Daoy (cell line): Measurements from ENCODE around the gene DENND1A. TPM values are rescaled to one million over a fixed set of nuclear protein-coding genes. Genes with fewer than 3 reads are reported as not detected.
A peak's percentile ranks its signal among the peaks of the same experiment; 100 is the strongest.

ENCODE experiments used
- DNase-seq: peaks from one replicate; pipeline ENCODE4 v3.0.0-alpha.2; 2015; ENCODE audit warnings: low read depth
- total RNA-seq: library from RNA; depleted of rRNA; stranded (reverse); fragments of >200 nt; shearing (Covaris generic); gene quantifications from 2 replicates; pipeline ENCODE4 v1.2.3, GENCODE V29; 2014

Gene DENND1A
- total RNA-seq, 1 experiment from 2014 or later: 9.9 TPM

DNA sequence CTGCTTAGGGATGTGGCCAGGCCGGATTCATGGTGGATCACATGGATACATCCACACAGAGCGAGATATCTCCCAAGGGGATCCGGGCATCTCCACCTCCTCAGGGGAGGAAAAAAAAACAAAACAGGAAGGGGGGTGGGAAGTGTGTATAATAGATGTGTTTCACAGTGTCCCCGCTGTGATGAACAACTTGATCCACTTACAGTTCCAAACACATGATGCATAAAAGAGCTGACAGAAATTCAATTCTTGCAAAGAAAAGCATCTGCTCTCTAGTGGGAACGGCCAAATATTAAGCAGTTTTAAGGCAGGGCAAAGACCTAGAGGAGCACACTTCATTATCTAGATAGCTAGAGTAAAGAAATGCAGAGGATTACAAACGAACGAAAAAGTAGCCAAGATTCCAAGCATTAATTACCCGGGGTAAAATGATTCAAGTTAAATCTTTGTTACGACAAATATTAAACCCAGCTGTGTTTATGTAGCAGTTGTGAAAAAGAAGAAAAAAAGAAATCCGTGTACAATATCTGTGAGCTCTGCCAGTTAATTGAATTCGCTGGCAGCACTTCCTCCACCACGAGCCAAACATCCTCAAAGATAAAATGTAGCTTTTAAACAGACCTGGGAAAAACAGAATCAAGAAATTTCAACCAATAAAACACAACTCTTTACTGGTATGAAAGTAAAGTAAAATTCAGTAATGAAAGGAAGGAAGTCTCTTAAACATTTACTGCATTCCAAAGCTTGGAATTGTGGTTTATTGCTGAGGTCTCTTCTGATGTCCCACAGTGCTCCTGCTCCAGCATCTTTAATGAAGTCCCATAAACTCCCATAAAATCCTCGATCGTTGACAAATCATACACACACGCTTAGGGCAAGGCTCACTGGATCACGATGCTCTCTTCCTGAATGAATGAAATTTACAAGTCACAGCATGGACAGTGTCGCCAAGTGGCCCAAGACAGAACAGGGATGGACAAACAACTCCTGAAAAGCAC is 360.9 kb downstream of the DENND1A start:
- peak; percentile 20 for DNase-seq

DNA sequence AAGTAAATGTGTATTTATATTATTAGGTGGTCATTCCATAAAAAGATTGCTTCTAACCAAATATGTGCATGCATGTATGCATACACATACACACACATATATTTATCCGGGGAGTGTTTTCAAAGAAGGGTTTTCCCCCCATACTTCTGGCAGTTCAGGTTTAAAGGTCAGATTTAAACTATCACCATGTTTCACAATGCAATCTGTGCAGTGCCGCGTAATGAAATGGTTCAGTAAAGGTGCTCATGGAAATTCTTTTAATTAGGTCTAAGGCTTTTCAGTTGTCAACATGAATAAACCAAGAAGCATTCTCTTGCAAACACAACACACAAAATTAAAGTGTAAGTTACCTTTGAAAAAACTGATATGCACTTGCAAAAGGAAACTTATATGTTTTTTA is 362.9 kb downstream of the DENND1A start:
- DNase-seq: no peak

DNA sequence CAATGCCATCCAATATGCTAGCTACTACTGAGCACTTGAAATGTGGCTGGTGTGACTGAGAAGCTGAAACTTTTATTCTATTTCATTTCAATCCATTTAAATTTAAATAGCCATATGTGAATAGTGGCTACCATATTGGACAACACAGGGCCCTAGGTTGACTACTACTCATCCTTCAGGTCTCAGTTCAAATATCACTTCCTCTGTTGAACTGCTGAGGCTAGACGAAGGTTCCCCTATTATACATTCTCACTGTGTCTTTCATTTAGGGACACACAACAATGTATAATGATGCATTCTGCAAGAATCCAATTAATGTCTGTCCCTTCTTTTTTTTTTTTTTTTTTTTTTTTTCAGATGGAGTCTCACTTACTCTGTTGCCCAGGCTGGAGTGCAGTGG is 365.3 kb downstream of the DENND1A start:
- no peak for DNase-seq

DNA sequence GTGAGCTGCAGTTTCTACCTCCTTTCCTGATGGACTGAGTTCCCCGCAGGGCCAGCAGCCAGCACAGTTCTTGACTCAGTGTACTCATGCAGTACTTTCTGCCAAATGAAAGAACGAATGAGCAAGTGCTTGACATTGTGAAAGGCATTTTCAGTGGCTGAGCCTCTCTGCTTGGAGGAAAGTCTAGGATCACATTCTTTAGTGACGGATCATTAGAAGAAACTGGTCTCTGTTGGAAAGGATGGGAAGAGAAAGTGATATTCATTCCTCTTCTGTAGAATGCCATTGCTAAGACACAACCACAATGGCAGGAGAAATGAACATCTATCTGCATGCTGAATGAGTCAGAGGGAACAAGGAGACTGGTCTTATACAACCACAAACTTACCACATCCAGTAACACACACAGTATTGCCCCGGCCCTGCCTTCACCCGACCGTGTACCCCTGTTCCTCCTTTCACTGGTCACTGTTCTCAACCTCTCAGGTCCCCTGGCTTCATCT is 367.0 kb downstream of the DENND1A start:
- peak; percentile 62 for DNase-seq

DNA sequence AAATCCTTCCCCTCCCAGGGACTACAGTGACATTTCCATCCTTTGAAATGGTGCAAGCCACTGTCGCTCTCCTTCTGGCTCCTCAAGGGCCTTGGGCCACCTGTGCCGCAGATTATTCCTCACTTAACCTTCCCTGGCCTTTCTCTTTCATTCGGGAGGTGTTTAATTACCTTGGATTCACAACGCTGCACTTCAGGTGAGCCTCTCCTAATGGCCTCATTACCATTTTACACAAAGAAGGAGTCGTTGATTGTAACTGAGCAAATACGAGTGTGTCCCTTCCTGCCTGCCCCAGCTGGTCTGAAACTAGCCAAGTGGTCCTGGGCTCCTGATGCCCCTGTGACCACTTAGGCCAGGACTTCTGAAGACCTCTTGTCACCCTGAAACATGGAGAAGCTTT is 368.9 kb downstream of the DENND1A start:
- no peak for DNase-seq

DNA sequence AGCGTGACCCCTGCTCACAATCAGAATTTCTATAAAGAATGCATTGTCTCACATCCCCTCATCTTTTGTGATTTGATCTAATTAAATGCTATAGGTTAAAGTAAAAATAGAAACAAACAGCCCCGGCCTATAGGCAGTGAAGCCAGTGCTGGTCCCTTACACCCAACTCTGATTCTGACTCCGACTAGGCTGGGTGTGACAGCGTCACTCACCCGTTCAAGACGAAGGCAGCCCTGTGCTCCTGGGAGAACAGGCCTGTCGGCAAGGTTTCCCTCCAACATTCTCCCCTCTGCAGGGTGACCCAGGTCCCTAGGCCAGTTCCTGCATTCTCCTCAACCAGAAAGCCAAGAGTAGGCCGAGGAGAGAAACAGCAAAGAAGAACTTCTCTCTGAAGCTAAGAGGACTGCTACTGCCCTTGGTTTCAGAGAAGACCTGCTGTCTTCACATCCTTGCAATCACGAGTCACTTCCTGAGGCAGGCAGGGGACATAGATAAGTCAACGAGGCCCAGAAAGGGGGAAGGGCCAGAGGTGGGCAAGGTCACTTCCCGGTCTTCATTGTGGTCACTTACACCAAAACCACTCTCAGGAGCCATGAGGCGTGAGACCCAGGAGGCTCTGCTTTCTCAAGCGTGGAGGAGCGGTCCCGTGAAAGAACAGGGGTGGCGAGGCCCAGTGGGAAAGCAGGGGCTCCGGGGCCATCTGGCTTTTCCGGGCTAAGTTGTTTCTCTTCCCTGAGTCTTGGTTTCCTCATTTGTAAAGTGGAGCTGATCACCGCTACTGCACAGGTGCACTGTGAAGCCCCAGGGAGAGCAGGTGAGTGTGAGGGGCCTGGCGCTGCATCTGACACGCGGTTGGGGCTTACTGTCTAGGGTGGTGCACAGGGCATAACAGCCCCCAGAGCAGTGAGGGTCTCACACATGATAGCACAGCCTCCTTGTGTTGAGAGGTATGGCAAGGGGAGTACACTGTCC is 373.2 kb downstream of the DENND1A start:
- no peak for DNase-seq

DNA sequence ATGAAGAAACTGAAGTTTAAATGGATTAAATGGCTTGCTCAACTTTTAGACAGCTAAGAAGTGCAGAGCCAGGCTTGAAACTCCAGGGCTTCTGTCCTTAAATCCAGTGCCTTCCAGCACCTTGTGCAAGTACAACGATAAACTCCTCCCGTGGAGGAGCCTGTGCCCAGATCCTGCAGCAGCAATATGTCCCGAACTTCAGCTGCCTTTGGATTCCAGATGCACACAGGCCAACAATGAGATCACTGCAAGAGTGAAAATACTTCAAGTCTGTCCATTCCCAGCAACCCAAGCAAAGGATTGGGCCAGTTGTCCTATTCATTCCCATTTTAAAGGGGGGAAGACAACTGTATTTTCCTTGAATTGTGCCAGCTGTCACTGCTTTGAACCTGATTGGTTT is 374.3 kb downstream of the DENND1A start:
- no peak for DNase-seq

DNA sequence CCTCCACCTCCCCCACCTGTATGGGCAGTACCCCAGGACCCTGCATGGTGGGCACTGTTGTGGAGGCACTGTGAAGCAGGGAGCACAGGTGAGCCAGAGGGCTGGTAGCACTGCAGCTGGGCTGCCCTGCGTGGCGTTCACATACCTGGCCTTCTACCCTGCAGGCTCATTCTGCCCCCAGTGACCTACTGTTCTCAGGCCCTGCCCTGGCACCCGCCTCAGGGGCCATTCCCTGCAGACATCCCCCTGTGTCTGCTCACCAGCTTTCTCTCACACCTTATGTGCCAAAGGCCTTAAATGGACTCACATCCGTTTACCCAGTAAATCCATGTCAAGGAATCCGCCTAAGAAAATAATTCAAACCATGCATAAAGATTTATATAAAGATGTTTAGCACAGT is 377.4 kb downstream of the DENND1A start:
- no peak for DNase-seq

DNA sequence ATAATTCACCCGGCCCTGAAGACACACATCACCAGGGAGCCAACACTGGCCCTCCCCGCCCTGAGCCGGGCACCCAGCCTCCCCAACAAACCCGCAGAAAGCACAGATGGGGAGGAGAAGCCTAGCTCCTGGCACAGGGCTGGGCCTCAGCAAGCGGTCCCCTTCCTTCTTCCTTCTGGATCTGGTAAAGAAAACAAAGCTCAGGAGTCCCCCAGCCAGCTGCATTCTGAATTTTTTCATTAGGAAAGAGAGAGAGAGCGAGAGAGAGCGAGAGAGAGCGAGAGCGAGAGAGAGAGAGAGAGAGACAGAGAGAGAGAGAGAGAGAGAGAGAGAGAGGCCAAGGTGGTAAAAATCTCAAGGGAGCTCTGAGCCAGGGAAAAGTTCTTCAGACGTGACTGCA is 378.2 kb downstream of the DENND1A start:
- no peak for DNase-seq

DNA sequence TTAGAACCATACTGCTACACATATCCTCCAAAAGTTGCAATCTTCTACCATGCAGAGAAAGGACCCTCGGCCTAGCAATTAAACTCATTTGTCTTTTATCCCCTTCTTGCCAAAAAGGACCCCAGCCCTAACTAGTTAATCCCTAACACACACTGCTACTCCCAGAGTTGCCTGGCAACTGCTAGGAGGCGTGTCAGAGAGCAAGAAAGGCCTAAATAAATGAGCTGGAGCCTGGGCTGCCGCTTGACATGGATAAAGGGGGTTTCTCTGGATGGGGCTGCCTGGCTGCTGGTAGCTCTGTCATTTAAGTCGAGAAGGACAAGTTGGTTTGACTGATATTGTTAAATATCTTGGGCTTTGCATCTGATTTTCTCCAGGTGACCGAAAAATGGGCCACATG is 379.1 kb downstream of the DENND1A start:
- no peak for DNase-seq

DNA sequence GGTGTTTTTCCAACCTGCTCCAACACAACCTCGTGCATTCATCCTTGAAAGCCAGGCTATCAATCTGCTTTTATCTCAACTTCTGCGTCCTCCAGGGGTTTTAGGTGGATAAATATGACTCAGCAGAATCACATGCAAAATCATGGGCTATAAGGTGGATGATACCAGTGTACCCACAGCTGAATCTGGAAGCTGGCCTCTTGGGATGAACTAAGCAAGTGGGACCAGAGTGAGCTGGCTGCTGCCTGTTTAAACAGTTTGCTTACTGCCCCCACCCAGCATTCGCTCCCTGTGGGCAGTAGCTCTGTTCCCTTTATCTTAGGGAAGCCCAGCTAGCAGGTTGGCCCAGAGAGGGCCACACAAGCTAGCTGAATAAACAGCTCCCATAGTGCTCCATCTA is 379.9 kb downstream of the DENND1A start:
- DNase-seq: no peak

DNA sequence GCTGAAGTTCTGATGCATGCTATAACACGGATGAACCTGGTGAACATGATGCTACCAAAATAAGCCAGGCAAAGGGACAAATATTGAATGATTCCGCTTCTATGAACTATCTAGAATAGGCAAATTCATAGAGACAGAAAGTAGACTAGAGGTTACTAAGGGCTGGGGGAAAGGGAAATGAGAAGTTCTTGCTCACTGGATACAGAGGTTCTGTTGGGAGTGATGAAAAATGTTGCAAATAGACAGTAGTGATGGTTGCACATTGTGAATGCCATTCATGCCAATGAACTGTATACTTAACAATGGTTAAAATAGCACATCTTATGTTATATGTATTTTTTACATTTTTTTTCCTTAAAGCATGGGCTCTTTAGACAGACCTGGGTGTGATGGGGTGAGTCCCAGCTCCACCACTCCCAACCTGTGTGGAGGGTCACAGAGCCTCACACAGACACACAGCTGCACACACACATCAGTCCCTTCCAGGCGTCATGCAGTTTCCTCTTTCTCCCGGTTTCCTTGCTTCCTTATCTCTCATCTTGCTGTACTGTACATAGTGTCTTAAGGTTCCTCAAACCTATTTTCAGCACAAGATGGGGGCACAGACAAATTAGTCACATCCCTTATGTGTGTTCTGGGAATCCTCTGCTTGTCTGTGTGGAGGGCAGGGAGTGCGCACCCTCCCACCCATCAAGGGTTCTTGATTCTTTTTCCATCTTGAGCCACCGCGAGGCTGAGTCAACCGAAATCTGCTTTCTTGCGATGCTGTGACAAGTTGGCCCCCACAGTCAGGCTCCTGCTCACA is 381.0 kb downstream of the DENND1A start:
- DNase-seq: no peak

DNA sequence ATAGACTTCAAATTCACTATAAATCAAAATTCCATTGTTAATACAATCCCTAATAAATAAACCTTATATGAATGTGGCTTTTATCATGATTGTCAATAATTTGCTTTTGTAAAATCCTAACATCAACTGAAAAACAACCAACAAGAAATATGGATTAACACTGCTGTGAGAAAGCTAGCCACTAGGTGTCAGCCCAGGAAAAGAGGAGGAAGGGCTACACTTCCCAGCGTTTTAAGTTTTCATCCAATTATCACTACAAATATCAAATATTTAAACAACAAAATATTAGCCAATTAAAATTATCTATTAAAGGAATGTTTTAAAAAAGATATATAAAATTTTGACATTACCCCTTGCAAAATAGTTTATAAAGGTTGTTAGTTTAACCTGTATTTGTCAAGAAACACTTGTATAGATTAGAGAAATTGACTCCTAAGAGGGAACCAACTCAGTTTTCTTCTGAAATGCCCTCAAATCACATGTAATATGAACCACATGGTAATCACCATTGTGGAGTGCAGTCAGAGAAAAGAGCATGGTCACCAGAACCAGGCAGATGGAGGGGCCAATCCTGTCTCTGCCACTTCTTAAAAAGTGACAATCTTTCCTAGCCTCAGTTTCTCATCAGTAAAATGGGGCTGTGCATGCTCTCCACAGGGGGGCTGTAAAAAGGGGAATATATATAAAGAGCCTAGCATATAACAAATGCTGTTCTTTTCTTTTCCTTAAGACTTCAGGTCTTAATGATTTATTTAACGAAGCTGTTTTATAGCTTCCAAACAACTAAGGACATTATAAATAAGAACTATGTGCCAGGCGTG is 385.7 kb downstream of the DENND1A start:
- DNase-seq: peak; percentile 27

DNA sequence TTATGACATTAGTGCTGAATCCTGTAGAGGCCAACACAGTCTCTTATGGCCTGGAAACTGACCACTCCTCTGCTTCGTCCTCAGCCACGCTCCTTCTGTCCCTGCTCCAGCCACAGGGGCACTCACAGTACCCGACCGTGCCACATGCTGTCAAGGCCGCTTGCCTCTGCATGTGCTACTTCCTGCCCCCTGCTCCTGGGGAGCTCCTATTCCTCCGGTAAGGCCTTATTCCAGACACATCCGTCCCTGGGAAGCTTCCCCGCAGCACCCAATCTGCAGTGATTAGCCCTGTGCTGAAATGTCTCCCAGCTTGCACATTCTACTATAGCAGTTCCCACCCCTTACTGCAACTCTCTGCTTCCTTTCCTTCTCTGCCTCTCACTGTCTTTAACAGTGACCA is 386.4 kb downstream of the DENND1A start:
- no peak for DNase-seq

DNA sequence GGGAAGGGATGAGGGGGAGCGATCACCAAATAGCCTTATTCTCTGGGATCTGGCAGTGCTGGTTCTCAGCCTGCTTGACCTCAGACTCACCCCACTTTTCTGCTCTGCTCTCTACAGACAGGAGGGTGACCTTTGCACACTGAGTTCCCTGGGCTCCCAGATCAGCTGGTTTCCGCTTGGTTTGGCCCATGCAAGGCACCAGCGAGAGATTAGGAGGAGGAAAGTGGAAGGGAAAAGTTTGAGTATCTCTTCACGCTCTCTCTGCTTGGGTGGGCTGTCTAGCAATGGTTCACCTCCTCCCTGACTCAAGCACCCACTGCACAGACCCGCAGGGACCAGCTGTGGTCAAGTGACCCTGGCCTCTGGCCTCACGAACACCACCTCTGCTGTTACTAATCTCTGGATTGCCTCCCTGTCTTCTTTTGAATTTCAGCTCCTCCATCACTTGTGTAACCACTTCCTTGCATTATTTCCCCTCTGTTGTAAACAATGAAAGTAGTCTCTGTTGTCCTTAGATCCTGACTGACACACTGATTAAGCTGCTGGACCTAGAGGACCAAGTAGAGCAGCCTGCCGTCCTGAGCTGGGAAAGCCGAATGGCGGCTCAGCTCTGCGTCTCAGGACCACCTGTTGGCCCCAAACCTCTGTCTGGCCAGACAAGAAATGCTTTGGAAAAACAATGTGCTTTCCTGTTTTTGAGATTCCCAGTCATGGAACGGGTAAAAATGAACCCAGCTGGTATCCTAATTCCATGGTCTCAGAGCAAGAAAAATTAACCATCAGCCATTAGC is 387.3 kb downstream of the DENND1A start:
- no peak for DNase-seq

DNA sequence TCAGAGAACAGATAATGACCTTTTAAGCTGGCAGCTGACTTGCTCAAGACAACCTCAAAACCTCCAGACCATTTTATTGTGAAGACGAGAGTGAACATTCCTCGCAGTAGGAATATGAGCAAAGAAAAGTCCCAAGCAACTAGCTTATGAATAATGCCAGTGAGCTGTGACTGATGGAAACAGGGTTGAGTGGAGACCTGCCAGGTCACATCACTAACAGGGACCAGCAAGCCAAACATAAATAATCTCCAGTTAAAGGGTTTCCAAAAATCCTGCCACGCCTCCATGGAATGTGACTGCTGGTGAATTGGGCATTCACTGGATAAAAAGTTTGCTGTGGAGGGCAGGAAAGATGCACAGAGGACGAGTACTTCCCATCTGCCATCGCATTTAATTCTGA is 388.5 kb downstream of the DENND1A start:
- no peak for DNase-seq

DNA sequence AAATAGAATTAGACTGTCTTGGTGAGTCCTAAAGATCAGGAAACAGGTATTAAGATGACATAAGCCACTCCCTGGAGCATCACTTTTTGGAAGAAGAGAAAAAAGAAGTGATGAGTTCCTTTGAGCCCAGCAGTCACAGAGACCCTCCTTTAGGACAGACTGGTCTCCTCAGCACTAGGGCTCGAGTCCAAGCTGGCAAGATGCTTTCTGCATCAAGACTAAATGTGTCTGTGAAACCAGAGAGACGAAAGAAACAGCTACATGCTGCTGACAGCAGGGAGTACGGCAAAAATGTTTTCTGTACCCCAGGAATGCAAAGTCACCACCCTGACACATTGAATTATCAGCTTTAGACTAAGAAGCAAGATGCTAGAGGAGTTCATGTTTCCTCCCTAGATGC is 389.5 kb downstream of the DENND1A start:
- no peak for DNase-seq

DNA sequence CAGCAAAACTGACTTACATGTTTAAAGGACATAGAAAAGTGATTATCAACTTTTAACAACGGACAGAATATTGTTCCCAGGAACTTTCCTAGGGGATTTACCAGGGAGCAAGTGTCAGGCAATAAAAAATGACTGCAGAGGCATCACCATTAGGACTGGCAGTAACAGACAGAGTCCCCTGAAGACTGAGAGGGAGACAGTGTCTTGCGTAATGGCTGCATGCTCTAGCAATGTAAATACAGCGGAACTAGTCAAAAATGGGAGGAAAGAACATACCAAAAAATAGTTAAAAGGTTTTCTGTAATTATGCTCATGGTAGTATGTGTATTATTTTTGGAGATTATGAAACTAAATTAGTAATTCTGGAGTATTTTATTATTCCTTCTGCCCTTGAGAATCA is 392.1 kb downstream of the DENND1A start:
- DNase-seq: no peak

DNA sequence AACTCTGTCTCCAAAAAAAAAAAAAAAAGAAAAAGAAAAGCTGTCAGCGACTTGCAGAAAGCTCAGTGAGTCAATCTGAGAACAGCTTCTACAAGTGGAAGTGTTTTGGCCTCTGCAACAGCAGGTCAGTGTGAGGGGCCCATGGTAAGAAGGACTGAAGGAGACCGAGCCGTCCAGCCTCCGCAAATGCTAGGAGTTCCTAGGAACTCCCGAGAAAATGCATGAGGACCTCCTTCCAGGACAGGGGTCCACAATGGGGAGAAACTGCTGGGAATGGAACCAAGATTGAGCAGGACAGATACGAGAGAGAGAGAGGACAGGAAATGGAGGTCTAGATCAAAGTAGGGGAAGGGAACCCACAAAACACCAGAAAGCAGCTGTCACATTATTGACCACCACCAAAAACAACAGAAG is 393.5 kb downstream of the DENND1A start:
- no peak for DNase-seq

DNA sequence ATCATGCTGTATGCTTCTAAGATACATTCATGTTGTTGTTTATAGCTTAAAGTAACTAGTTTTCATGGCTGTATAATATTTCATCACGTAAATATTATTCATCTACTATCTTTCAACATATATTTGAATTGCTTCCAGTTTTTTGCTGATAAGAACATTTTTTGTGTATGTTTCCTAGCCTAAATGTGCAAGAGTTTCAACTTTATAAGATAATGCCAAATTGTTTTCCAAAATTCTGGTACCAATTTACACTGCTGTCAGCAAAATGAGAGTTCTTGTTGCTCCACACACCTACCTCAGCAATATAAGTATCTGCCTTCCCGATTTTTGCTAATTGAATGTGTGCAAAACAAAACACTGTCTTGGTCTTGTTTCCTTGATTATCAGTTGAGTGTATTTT is 395.6 kb downstream of the DENND1A start:
- no peak for DNase-seq
